ENCODE data around the gene ZMPSTE24.

Gene ZMPSTE24

GRCh38 chr1:40265298-40265697 is 7.3 kb downstream of the ZMPSTE24 start:
- no peak for DNase-seq

- no peak for DNase-seq
These were observed 7.9 kb downstream of the ZMPSTE24 start for GRCh38 chr1:40265919-40266318.

GRCh38 chr1:40266786-40267535 is 8.9 kb downstream of the ZMPSTE24 start:
- DNase-seq: no peak

- DNase-seq: no peak
These were observed 9.7 kb downstream of the ZMPSTE24 start for GRCh38 chr1:40267767-40268187.

- no peak for DNase-seq
These were observed 10.2 kb downstream of the ZMPSTE24 start for GRCh38 chr1:40268211-40268610.

GRCh38 chr1:40270152-40270834 is 12.3 kb downstream of the ZMPSTE24 start:
- no peak for DNase-seq

GRCh38 chr1:40272653-40273213 is 14.7 kb downstream of the ZMPSTE24 start:
- no peak for DNase-seq

GRCh38 chr1:40273547-40274166 is 15.6 kb downstream of the ZMPSTE24 start:
- no peak for DNase-seq

GRCh38 chr1:40274331-40274730 is 16.3 kb downstream of the ZMPSTE24 start:
- no peak for DNase-seq

GRCh38 chr1:40276122-40276521 is 18.1 kb downstream of the ZMPSTE24 start:
- no peak for DNase-seq

GRCh38 chr1:40281853-40282252 is 23.8 kb downstream of the ZMPSTE24 start:
- DNase-seq: peak; percentile 84

- no peak for DNase-seq
These were observed 33.3 kb downstream of the ZMPSTE24 start for GRCh38 chr1:40291293-40291692.

- DNase-seq: no peak
These were observed 41.6 kb downstream of the ZMPSTE24 start for GRCh38 chr1:40299366-40300248.

- no peak for DNase-seq
These were observed 42.2 kb downstream of the ZMPSTE24 start for GRCh38 chr1:40300249-40300567.

- no peak for DNase-seq
These were observed 42.6 kb downstream of the ZMPSTE24 start for GRCh38 chr1:40300651-40301050.

- DNase-seq: no peak
These were observed 43.0 kb downstream of the ZMPSTE24 start for GRCh38 chr1:40301066-40301465.

- DNase-seq: no peak
These were observed 43.7 kb downstream of the ZMPSTE24 start for GRCh38 chr1:40301541-40302299.

GRCh38 chr1:40302475-40302874 is 44.4 kb downstream of the ZMPSTE24 start:
- no peak for DNase-seq

GRCh38 chr1:40303051-40303771 is 45.2 kb downstream of the ZMPSTE24 start:
- DNase-seq: no peak

GRCh38 chr1:40303790-40304189 is 45.8 kb downstream of the ZMPSTE24 start:
- no peak for DNase-seq

- no peak for DNase-seq
These were observed 47.4 kb downstream of the ZMPSTE24 start for GRCh38 chr1:40305451-40305850.

Measured in NCI-H2081 treated with DMSO at 0.1 percent for 48 hours (cell line).